ENCODE results near the gene ENO1.
A peak's percentile ranks its signal among the peaks of the same experiment; 100 is the strongest.
"Not testable (repeated sequence)": the region's sequence is repeated elsewhere in the genome, so short reads cannot be mapped to it uniquely, and the experiment has no call there.

The ENO1 gene

DNA sequence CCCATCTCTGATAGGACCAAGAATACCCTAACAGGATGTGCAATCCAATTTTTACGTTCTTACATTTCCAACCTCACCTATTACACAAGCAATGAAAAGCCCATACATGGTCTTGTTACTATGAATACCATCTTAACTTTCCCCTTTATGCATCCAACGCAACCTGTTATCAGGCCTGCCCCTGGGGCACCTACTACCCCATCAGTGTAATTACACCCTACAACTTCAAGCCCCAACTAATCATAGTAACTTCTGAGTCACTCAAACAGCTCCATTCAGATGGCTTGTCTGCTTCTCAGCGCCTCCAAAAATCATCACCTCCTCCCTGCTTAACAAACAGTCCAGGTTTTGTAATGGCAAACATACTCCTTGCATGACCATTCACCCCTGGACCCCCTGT is 18.3 kb upstream of the ENO1 start:
- DNase-seq (ENCODE audit: low read depth) = not testable (repeated sequence)

DNA sequence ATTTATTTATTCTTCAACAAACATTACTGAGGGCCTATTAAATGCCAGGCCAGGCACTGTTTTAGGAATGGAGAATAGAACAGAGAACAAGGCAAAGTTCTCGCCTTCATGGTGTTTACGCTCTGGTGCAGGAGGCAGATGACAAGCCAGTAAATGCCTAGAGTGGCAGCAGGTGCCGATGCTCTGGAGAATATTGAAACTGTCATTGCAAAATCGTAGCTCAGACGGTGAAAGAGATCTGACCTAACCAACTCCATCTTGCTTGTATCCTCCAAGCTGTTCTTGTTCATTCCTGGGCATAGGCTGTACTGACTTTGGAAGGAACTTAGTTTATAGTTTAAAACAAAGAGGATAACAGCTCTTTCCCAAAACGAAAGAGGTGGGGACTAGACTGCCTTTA is 13.5 kb upstream of the ENO1 start:
- DNase-seq (ENCODE audit: low read depth) = no peak

DNA sequence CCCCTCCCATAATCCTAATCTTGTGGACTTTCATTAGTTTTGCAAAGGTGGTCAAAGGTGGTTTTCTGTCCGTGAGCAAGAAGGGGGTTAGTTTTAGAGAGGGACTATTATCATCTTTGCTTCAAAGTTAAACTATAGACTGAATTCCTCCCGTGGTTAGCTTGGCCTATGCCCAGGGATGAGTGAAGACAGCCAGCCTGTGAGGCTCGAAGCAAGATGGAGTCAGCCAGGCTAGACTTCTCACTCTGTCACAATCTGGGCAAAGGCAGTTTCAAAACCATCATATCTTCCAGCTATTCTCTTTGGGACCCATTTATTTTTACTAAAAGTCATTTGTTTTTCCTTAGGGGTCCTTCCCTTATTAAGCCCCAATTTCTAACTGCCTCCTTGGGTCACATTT is 12.9 kb upstream of the ENO1 start:
- no peak for DNase-seq (ENCODE audit: low read depth)

DNA sequence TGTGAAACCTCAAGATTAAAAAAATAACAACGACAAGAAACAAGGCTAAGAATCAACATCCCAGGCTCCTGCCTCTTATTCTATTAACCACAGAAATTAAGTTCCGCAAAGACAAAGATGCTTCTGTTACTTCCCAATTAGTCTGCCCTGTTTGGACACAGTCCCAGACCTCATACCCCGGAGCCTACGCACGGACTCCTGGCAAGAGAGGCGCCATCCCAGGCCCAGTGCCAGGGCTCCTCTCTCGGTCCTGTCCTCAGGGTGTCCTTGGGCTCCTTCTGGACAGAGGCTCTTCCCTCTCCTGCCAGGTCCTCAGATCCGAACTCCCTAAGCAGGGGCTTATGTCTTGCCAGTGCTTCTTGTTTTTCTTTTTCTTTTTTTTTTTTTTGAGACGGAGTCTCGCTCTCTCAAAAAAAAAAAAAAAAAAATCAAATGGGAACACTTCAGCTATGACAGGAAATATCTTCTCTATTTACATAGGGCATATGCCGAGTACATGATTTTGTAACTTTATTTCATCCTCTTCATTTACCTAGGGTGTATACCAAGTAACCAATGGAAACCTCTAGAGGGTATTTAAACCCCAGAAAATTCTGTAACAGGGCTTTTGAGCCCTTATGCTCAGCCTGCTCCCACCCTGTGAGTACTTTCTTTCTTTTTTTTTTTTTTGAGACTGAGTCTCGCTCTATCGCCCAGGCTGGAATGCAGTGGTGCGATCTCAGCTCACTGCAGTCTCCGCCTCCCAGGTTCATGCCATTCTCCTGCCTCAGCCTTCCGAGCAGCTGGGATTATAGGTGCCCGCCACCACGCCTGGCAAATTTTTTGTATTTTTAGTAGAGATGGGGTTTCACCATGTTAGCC is 11.7 kb upstream of the ENO1 start:
- no peak for DNase-seq (ENCODE audit: low read depth)

DNA sequence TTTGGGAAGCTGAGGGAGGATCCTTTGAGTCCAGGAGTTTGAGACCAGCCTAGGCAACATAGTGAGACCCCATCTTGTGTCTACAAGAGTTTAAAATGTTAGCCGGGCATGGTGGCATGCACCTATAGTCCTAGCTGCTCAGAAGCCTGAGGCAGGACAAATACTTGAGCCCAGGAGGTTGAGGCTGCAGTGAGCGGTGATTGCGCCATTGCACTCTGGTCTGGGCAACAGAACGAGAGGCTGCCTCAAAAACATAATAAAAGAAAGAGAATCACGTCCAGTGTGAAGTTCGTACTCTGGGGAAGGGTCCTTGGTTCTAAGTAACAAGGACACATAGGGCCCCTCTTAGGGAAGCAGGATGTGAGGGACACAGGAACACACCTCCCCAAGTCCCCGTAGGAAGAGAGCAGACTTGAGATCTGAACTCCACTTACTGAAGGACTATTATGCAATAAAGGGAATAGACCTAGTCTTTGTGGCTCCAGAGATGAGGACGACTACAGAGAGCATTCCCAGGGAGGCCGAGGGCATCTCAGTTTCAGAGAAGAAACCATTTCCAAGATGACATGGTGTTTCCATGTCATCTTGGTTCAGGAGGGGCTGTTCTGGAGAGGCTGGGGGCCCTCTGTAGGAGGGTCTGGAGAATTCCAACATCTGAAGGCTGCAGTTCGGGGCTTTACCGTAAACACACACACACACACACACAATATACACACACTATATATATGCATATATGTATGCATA is 10.8 kb upstream of the ENO1 start:
- DNase-seq (ENCODE audit: low read depth) = no peak

DNA sequence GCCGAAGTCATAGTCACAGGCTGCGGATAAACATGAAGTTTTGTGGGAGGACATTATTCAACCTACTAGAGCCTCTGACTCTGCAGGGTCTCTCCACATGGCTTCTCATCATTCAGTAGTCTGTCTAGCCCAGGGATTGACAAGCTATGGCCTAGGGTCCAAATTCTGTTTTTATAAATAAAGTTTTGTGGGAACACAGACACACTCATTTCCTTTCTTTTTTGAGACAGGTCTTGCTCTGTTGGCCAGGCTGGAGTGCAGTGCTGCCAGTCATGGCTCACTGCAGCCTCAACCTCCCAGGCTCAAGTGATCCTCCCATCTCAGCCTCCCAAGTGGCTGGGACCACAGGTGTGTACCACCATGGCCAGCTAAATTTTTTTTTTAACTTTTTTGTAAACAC is 8.1 kb upstream of the ENO1 start:
- DNase-seq (ENCODE audit: low read depth) = no peak

DNA sequence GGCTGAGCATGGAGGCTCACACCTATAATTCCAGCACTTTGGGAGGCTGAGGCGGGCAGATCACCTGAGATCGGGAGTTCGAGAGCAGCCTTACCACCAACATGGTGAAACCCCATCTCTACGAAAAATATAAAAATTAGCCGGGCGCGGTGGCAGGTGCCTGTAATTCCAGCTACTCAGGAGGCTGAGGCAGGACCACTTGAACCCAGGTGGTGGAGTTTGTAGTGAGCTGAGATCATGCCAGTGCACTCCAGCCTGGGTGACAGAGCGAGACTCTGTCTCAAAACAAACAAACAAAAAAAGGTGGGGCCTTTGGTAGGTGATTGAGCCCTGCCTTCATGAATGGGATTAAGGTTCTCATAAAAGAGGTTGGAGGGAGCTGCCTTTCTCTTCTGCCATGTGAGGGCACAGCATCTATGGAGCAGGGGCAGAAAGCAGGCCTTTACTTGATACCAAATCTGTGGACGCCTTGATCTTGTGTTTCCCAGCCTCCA is 7.6 kb upstream of the ENO1 start:
- DNase-seq (ENCODE audit: low read depth) = not testable (repeated sequence)

DNA sequence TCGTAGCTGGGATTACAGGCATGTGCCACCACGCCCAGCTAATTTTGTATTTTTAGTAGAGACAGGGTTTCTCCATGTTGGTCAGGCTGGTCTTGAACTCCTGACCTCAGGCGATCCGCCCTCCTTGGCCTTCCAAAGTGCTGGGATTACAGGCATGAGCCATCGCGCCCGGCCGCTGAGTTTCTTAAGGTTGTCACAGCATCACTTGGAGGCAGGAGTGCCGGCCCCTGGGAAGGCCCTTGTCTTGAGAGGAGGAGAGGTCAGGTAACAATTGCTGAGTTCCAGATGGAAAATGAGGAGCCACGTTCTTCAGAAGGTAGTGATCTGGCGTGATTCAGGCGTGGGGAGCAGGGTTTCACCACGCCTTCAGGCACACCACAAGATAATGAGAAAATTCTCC is 5.6 kb upstream of the ENO1 start:
- DNase-seq (ENCODE audit: low read depth) = not testable (repeated sequence)

DNA sequence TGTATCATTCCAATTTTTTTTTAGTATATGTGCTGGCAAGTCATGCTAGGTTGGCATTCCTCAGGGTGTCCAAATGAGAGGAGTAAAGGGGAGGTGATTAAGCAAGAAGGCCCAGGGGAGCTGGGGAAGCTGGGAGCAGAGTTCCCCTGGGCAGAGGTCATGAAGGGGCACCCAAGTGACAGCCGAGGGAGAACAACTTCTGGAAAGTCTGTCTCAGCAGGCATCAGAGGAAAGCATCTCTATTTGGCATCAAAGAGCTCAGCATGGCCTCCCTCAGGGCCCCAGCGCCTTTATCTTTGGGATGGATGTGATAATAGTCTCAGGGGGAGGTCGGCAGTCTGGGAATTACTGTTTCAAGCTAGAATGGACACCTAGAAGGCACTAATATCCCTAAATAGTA is 5.0 kb upstream of the ENO1 start:
- DNase-seq (ENCODE audit: low read depth) = no peak

DNA sequence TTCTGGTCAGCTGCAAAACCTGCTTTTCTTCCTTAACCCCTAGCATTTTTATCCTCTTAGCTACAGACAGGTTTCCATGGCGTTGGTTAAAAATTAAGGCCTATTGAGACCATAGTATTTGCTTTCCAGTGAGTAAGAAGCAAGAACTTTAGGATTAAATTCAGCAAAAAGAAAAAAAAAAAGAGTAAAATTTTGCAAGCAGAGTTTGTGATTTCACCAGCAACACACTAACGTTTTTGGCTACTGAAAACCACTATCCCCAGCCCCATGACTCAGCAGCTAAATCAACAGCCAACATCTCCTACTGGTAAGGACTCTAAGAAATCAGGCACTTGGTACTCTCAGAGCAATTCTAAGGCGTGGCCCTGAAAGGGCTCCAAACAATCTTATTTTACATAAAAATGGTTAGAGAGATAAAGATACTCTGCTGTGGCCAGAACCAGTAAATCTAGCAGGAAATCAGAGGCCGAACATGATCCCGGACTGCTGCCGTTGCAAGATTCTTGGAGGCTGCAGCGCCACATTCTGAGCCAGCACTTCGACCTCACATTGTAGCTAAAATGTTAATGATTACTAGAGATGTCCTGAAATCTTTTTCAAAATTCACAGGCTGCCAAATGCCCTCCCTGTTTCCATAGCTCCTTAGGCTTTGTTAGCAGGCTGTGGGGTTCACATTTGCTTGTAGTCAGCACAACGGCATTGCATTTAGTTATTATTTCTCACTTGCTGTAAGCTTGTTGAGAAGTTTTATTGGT is 1.6 kb upstream of the ENO1 start:
- DNase-seq (ENCODE audit: low read depth) = no peak

DNA sequence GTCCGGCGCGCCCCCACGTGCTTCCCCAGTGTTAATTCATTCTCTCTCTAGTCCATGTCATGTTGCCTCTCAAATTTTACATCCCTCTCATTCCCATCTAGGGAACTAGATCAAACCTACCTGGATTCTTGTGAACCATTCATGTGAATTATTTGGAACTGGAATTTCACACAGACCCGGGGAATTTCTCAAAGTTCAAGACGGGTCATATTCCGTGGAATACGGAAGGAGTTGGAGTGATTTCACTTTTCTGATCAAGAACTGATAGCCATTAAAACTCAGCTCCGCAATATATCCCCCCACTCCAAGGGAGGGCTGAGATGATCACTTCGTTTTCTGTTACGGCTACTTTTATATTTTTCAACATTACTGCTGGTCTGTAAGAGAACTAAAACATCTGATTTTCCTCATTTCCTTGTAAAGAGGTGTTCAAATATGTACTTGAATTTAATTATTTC is 1.0 kb upstream of the ENO1 start:
- DNase-seq (ENCODE audit: low read depth) = no peak

DNA sequence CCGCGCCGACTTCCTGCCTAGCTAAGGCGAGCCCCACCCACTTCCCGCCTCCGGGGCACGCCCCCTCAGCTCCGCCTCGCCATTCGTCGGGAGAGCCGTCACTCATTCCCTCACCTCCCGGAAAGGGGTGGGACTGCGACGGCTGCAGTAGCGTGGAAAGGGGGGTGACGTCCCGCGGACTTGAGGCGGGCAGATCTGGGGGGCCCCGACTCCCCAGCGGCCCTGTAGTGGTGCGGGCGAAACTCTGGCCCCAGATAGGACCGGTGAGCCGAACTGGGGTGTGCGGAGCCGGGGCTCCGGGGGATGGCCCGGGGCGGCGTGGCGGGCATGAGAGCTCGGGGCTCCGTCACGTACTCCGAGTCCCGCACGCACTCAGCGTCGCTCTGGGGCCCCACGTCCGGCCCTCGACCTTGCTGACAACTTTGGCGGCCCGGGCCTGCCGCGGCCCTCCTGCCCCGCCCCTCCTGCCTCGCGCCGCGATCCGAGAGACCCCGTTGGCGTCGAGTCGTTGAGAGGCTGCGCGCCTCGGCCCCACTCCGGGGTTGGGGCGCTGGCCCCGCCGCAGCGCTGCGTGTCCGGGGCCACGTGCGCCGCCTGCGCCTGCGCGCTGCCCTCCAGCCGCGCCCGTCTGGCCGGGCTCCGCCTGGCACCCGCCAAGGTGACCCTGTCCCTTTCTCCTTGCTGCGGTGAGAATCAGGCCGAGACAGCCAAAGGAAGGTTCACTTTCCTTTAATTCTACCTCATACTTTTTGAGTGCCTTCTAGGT is 395 bp upstream of the ENO1 start:
- DNase-seq (ENCODE audit: low read depth) = peak; percentile 91

DNA sequence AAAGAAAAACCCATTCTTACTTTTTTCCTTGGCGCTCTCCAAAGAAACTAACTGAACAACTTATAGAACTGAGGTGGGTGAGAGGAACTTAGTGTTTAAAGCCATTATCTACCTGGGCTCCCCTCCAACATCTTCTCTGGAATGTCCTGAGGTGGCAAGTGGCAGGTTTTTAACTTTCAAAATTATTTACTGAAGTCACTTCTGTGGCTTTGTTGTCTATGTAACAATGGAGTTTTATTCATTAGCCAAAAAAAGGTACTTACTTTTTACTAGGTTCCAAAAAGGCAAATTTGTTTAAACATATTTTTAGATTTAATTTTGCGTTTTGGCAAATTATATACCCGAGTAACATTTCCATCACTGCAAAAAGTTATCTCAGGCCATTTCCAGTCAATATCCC is 2.4 kb downstream of the ENO1 start:
- DNase-seq (ENCODE audit: low read depth) = no peak

DNA sequence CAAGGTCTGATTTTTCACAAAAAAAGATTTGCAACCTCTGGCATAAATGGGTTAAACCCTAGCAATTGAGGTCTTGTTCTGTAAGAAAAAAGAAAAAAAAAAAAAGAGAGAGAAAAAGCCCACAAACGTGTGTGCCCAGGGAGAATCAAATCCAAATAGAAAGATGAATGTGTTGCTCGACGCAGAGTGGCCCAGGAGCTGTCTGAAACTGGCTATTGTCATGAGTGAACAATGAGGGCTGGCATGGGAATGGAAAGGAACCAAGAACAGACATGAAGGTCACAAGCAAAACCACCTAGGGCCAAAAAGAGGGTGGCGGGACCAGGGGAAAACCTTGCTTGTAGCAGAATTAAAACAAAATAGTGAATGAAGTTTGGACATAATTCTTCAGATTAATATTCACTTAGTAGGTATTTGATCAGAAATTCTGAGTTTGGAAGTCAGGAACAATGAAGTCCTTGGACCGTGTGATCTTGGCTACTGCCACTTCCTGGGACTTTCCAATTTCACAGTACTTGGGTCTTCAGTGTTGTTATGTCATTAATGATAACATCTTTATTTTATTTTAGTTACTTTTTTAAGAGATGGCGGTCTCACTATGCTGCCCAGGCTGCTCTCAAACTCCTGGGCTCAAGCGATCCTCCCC is 3.1 kb downstream of the ENO1 start:
- DNase-seq (ENCODE audit: low read depth) = no peak

DNA sequence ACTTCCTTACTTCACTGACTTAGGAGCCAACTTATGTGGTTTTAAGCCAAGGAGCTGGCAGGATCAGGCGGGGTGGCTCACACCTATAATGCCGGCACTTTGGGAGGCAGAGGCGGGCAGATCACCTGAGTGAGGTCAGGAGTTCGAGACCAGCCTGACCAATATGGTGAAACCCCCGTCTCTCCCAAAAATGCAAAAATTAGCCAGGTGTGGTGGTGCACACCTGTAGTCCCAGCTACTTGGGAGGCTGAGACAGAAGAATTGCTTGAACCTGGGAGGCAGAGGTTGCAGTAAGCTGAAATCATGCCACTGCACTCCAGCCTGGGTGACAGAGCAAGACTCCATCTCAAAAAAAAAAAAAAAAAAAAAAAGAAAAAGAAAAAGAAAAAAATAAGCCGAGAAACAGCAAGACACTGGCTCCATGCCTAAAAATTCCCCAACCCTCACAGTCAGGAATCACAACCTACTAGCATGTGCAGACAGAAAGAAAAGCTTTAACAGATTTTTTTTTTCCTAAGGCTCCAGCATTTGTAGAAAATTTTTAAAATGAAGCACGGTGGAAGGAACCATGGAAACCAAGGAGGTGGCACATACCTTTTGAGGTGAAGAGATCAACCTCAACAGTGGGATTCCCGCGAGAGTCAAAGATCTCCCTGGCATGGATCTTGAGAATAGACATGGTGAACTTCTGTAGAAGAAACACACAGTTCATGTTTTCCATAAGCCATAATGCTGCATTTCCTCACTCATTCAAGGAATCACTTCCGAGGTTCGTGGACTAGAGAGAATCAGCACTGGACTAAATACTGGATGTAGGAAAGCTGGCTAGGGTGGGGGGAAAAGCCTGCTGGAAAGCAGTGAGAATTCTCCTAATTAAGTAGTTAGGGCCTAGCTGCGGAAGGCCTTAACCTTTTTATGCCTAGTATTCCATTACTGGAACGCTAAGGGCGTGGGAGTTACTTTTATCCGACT is 4.0 kb downstream of the ENO1 start:
- no peak for DNase-seq (ENCODE audit: low read depth)

DNA sequence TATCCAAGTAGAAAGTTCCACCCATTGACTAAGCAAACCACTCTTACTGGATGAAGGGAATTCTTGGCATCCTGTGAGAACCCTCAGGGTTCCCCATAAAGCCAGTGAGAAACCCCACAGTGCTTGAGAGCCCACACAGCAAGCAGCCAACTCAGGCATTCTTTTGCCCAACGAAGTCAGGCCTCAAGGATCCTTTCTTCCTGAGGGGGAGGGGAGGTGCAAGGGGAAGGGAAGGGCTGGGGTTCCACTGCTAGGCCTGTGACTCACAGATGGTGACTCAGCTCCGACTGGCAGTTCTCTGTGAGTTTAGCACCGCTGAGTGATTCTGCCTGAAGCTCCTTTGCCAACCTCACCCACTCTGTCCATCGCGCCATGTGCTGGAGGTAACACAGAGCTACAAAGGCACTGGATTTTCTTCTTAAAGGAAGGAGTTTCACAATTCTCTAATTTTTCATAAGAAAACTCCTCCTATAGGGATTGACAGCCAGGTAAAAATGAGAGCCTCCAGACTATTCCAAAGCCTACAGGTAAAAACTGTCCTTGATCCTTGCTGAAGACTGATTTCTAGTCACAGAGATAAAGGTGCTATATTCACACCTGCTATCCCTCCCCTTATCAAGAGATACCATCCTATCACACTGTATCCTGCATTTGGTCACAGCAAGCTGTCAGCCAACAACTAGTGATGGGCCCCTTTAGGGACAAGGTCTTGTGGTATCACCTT is 4.8 kb downstream of the ENO1 start:
- peak; percentile 96 for DNase-seq (ENCODE audit: low read depth)

DNA sequence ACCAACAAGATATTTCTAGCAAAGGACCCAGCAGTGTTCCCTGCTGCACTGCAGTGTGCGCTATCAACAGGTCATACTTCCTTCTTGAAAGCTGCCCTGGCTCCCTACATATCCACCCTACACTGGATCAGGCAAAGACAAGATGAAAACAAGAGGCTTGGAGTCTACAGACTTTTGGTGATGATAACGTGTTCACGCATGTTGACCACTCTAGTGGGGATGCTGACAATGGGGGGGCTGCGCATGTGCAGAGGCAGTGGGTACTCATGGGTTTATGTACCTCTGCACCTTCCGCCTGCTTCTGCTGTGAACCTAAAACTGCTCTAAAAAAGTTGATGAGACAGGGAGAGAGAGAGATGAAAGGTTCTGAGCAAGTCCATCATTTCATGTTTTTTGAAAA is 5.5 kb downstream of the ENO1 start:
- DNase-seq (ENCODE audit: low read depth) = no peak

DNA sequence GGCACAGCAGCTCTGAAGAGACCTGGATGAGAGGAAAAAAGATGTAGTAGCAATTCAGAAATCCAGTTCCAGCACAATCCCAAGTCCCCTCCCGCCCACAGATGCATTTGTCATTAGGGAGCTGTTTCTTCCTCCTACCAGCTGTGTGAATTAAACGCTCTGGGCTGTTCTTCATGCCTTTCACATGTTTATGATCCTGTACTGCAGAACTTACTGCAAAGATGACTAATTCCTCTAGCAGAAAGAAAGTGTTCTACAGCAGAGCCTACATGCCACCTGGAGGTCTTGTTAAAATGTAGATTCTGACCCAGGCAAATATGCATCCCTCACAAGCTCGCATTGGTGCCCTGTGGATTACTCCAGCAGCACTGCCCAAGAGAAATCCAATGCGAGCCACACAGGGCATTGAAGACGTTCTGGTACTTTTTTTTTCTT is 6.5 kb downstream of the ENO1 start:
- no peak for DNase-seq (ENCODE audit: low read depth)

DNA sequence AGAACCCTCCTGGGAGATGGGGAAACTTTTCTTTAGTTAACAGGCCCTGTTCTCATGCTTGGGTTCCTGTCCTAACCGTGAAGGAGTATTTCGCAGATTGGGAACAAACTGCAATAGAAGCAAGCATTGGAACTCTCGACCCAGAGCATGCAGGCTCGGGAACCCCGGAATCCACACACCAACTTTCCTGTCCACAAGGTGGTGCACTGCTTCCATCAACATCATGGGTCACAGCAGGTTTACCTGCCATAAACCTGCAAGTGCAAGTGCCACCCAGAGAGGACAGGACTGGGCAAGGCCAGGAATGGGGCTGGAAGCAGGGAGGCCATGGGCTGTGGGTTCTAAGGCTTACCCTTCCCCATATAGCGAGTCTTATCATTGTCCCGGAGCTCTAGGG is 6.9 kb downstream of the ENO1 start:
- DNase-seq (ENCODE audit: low read depth) = no peak
